Fibroblast of peridontal ligament (primary cell): Measurements from ENCODE around the gene FOXO1.

Experiments used
- DNase-seq: peaks from one replicate; pipeline ENCODE4 v3.0.0-alpha.2; 2010; ENCODE audit errors: extremely low read depth

Gene FOXO1

GRCh38 chr13:40514802-40515201, 151.6 kb downstream of the FOXO1 start:
- no peak for DNase-seq

- DNase-seq: no peak
Measured at GRCh38 chr13:40509876-40510275, 156.6 kb downstream of the FOXO1 start.

- no peak for DNase-seq
Measured at GRCh38 chr13:40508767-40509342, 157.6 kb downstream of the FOXO1 start.

GRCh38 chr13:40508127-40508526, 158.3 kb downstream of the FOXO1 start:
- peak; percentile 32 for DNase-seq

- no peak for DNase-seq
Measured at GRCh38 chr13:40506592-40507446, 159.6 kb downstream of the FOXO1 start.
